ENCODE data around the gene PRKAR2B. TPM values are rescaled to one million over a fixed set of nuclear protein-coding genes. Genes with fewer than 3 reads are reported as not detected.
"Not testable (repeated sequence)": the region's sequence is repeated elsewhere in the genome, so short reads cannot be mapped to it uniquely, and the experiment has no call there.

PRKAR2B gene
- total RNA-seq, 1 donor from 2014 or later: 24.2 TPM

DNA sequence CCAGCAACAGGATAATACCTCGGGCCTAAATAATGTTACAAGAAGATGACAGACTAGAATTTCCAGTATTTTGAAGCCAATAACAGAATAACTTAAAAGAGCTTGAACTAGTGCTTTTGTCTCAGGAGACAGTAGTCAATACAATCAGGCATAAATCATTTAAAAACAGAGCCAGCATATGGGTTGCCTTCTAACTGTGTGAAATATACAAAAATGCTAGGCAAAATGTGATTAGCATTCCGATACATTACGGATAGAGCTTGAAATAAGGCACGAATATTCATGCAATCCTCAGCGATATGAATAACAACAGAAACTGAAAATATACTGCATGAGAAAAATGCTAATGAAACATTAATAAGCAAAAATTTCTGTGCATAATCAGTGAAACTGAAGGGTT lies 18.3 kb upstream of the PRKAR2B start:
- no peak for DNase-seq (ENCODE audit: extremely low read depth, low read depth, low spot score)

DNA sequence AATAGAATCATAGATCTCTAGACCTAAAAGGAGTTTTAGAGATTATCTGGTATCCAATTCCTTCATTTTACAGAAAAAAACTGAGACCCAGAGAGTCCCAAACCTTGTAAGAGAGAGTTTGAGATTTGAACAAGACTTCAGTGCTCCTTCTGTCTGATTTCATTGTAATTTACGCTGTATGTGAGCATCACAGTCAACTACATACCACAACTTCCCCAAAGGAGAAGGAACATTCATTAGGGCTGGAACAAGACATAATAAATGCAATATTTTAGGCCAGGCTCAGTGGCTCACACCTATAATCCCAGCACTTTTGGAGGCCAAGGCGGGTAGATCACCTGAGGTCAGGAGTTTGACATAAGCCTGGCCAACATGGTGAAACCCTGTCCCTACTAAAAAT lies 17.3 kb upstream of the PRKAR2B start:
- DNase-seq (ENCODE audit: extremely low read depth, low read depth, low spot score): no peak

DNA sequence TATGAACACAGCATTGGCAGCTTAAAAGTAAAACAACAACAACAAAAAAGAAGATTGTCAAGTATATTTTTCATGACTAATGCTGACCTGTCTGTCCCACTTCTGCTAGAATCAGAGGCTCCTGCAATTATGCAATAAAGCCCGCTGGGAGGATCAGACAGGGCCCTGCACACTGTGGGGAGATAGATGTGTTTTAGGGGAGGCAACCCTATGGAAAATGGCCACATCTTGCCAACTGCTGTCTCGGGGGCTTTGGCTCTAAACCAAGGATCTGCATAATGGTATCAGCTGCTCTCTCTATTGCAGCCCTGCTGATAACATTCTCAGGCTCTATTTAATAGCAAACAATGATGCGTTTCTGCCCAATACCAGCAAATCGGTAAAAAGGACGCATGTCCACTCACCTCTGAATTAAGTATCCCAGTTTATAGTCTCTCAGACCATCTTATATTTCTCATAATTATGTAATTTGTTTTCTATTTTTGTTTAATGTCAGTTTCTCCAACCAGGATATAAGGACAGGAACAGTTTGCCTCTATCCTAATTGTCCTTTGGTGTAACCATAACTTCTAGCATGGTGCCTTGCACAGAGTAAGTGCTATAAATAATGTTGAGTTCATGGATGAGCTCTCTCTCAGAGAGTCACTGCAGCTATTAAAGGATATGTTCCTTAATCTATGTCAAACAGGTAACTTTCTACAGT lies 15.3 kb upstream of the PRKAR2B start:
- DNase-seq (ENCODE audit: extremely low read depth, low read depth, low spot score): no peak

DNA sequence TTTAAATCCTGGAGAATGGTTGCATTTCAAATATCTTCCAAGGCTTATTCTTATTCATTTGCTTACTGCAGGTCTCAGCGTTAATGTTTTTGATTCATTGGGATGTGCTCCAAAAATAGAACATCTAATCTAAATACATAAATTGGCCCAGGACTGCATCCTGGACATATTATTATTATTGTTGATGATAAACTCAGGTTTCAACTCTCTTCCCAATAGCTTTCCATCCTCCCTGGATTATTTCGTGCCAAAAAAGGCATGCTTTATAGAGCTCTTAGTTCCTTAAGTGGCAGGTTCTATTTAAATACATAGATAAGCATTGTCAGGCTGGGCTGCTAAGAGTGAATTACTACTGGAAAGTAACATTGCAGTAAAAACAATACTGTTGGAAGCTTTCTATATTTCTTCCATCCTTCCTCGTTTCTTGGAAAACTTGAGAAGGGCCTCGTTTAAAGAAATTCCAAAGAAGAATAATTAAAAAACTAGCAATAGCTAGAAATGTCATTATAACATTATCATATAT lies 14.7 kb upstream of the PRKAR2B start:
- DNase-seq (ENCODE audit: extremely low read depth, low read depth, low spot score): no peak

DNA sequence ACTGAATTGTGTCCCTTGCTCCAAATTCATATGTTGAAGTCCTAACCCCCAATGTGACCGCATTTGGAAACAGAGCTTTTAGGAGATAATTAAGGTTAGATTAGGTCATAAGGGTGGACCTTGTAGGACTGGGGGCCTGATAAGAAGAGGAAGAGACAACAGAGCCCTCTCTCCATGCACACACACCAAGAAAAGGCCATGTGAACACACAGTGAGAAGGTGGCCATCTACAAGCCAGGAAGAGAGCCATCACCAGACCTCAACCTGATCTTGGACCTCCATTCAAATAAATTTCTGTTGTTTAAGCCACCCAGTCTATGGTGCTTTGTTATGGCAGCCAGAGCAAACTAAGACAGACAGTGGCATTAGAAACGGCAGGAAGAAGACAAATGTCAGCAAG lies 12.5 kb upstream of the PRKAR2B start:
- DNase-seq (ENCODE audit: extremely low read depth, low read depth, low spot score): no peak

DNA sequence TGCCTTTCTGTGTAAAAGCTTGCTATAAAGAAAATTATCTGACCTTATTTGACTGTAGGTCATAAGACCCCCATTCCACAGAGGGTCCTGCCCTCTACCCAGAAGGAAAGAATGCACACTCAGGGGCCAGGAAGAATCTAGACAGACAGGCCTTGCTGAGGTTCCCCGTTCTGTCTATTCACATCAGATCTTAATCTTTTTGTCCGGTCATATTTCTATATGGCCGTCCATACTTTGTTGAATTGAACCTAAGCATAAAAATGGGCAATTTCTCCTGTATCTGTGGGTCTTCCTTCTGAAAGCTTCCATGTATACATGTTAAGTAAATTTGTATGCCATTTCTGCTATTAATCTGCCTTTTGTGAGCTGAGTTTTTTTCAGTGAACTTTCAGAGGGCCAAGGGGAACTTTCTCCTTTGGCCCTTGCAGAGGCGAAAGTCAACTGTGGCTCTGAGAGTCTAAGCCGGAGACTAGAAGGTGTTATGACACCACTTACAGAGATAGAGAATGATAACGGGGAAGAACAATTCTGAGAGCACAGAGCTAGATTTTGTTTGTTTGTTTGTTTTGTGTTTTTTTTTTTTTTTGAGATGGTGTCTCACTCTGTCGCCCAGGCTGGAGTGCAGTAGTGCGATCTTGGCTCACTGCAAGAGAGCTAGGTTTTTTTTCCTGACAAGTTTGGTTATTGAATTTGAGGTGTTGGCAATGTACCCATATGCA lies 11.6 kb upstream of the PRKAR2B start:
- DNase-seq (ENCODE audit: extremely low read depth, low read depth, low spot score): no peak

DNA sequence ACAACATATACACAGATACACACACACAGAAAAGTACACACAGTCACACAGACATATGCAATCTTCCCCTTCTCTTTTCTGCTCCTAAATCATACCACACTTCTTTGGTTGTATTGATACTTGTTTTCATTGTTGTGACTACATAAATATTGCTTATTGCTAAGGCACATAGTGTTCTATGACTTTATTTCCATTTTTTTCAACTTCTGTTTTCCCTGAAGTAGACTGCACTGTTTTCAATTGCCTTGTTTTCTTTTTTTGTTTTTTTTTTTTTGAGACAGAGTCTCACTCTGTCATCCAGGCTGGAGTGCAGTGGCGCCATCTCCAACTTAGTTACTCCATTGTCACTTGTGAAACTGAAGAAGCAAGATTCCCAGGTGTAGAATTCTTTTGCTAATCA lies 10.0 kb upstream of the PRKAR2B start:
- DNase-seq (ENCODE audit: extremely low read depth, low read depth, low spot score): no peak

DNA sequence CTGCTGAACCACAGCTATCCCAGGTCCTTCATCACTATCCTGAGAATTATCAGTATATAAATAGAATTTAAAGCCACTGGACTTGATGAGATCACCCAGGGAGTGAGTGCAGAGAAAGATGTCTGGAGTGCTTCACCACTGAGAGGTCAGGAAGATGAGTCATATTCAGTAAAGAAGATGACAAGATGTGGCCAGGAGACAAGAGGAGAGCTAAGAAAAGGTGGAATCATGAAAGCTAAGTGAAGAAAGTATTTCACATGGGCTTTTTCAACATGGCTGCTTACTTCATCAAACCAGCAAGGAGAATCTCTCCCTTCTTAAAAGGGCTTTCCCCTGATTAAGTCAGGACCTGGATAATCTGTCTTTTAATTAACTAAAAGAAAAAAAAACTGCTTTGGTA lies 9.1 kb upstream of the PRKAR2B start:
- no peak for DNase-seq (ENCODE audit: extremely low read depth, low read depth, low spot score)

DNA sequence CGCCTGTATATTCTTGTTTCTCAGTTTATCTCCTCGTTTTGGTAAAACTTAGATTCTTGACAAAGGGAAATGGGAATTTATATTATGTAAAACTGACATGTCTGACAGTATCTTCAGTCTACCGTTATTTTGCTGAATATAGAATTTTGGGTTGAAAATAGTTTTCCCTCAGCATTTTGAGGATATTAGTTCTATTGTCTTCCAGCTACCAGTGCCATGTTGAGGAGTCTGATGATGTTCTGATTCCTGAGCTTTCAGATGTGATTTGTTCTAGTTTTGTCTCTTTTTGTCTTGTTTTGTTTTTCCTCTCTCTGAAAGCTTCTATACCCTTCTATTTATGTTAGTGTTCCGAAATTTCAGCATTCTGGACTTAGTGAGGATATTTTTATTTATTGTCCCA lies 8.0 kb upstream of the PRKAR2B start:
- no peak for DNase-seq (ENCODE audit: extremely low read depth, low read depth, low spot score)

DNA sequence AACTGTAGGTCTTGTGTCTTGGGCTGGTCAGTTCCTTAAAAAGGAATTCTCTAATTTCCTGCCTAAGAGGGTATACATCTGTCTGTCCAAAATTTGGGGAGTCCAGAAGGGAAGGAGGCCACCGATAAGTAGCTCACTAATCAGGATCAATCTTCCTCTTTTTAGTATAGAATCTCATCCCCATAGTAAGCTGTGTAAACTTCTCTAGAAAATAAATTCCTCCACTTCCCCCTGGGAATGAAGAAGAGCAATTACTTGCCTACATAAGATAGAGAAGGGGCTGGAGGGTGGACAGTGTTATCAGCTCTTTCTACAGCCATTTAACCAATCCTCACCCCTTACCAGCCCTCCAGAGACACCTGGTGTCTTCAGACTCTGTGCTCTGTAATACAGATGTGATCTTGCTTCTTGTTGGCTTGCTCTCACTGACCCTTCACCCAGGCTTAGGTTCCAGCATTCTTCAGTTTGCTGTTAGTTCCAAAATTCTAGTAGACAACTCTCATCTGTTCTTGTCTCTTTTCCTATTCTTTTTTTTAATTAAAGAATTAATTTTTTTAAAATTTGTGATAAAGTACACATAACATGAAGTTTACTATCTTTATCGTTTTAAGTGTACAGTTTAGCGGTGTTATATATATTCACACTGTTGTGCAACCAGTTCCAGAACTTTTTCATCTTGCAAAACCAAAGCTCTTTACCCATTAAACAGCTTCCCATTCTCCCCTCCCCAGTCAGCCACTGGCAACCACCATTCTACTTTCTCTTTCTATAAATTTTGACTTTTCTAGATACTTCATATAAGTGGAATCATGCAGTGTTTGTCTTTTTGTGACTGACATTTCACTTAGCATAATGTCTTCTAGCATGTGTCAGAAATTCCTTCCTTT lies 6.5 kb upstream of the PRKAR2B start:
- DNase-seq (ENCODE audit: extremely low read depth, low read depth, low spot score): no peak

DNA sequence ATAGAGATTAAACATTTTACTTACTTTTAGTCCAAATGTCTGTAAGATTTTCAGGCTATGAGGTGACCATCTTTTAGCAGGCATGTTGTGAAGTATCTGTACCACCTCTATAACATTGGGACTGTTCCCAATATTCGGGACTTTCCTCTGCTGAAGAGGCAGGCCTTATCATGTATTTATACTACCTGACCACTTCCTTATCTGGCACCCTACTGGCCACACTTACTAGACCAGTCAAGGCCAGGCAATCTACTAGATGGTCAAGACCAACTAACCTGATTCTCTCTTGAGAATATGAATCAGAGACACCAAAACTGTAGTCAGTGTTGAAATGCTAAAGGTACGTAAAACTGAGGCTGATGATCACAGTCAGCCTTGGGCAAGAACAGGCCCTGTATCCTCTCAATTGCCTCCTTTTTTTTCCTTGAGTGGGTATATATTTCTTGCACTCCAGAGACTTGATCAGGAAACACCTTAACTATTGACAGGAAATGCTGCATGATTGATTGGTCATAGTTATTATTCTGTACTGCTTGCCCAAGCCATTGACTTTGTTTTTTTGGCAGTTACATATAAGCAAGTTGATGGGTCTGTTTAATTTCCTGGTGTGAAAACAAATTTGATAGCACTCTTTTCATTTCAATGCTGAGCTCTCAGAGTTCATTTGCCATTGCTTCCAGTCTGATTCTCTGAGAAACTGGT lies 5.2 kb upstream of the PRKAR2B start:
- DNase-seq (ENCODE audit: extremely low read depth, low read depth, low spot score): no peak

DNA sequence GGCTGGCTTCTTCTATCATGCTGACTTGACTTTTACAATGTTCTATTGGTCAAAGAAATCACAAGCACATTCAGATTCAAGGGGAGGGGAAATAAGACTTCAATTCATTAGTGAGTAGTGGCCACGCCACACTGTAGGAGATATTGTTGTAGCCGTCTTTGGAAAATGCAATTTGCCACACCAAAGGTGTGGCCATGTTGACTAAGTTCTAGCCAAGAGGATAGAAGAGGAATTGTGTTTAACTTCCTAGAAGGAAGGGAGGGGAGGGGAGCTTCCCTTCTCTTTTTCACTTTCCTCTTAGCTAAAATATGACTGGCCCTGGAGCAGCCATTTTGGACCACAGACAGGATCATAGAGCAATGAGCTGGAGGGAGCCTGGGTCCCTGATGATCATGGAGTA lies 3.4 kb upstream of the PRKAR2B start:
- DNase-seq (ENCODE audit: extremely low read depth, low read depth, low spot score): no peak

DNA sequence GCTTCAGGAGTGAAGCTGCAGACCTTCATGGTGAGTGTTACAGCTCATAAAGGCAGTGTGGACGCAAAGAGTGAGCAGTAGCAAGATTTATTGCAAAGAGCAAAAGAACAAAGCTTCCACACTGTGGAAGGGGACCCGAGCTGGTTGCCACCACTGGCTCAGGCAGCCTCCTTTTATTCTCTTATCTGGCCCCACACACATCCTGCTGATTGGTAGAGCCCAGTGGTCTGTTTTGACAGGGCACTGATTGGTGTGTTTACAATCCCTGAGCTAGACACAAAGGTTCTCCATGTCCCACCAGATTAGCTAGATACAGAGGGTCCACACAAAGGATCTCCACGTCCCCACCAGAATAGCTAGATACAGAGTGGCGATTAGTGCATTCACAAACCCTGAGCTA lies 2.7 kb upstream of the PRKAR2B start:
- not testable (repeated sequence) for DNase-seq (ENCODE audit: extremely low read depth, low read depth, low spot score)

DNA sequence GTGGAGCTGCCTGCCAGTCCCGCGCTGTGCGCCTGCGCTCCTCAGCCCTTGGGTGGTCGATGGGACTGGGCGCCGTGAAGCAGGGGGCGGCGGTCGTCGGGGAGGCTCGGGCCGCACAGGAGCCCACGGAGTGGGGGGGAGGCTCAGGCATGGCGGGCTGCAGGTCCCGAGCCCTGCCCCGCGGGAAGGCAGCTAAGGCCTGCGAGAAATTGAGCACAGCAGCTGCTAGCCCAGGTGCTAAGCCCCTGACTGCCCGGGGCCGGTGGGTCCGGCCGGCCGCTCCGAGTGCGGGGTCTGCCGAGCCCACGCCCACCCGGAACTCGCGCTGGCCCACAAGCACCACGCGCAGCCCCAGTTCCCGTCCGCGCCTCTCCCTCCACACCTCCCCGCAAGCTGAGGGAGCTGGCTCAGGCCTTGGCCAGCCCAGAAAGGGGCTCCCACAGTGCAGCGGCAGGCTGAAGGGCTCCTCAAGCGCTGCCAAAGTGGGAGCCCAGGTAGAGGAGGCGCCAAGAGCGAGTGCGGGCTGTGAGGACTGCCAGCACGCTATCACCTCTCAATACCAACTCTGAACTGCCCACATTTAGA lies 2.1 kb upstream of the PRKAR2B start:
- not testable (repeated sequence) for DNase-seq (ENCODE audit: extremely low read depth, low read depth, low spot score)

DNA sequence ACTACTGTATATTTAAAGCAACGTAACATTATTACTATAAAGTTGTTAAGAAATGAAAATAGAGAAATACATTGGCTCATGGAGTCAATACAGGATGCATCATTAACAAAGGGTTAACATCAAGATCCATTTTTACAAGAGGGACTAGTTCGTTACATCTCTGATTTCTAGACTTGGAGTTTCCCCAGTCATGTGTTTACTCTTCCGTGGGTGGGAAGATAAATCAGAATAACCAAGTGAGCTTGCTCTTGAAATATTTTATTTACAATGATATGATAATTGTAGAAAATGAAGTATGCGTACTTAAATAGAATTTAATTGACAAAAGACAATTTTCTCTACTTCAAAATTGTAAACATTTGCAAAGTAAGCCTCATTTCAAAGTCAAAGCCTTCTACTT lies 1.0 kb upstream of the PRKAR2B start:
- DNase-seq (ENCODE audit: extremely low read depth, low read depth, low spot score): no peak

DNA sequence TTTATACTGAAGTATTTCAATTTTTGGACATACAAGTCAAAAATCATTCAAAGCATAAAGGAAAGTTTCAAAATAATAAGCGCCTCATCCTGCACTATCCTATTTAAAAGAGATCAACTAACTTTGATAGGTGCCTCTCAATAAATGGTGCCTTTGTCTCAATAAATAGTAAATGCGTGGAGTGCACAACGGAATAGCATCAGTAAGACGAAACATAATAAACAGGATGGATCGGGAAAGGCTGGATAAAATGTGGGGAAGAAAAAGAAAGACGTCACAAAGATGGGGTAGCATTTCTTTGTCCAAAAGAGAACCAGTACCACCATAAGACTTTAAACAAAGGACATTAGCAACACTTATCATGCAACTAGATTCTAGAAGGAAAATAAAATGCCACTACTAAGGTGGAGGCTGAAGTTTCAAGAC lies 571 bp upstream of the PRKAR2B start:
- DNase-seq (ENCODE audit: extremely low read depth, low read depth, low spot score): no peak

DNA sequence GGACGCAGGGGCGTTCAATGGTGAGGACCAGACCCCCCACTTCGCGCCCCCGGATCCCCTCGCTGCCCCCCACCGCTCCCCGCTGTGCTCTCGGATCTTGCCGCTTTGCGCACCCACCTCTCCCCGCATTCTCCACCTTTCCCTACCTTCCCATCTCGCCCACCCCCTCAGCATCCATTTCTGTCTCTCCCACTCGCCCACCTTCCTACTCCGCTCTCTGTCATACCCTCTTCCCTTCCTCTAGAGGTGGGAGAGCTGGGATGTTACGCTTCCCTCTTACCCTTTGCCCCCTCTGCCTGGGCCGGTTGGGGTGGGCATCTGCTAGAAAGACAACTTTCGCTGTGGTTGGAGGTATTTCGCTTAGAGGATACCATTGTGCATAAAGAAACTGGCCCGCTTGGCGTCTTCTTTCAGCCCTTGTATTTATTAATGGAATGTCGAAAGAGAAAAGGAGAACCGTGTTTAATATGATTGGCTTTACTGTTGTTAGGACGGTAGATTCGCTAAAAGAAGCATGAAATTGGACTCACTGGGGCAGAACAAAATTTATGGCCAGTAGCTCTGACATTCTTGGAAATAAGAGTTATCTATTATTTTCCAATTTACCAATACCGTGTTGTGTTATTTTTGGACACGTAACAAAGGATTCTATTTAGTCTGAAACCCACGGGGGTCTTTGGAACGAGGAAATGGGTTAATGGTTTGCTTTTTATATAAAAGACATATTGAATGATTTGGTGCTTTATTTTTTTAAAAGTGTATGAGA lies 873 bp downstream of the PRKAR2B start:
- no peak for DNase-seq (ENCODE audit: extremely low read depth, low read depth, low spot score)

DNA sequence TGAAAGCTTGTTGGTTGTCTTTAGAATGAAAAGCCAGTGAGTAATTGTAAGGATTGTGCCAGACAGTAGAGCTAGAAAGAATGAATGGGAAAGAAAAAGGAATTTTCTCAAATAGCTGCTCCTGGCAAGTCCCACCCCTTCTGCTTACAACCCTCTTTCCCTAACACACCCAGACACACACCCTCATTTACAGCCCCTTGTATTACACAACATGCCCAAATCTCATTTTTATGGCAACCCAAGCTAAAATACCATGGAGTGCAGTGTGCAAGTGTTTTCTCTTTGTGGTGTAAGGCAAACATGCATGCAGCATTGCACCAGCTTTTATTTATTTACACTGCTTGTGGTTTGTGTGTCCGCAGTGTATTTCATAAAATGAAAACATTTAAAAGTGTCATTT lies 1.5 kb downstream of the PRKAR2B start:
- DNase-seq (ENCODE audit: extremely low read depth, low read depth, low spot score): no peak

DNA sequence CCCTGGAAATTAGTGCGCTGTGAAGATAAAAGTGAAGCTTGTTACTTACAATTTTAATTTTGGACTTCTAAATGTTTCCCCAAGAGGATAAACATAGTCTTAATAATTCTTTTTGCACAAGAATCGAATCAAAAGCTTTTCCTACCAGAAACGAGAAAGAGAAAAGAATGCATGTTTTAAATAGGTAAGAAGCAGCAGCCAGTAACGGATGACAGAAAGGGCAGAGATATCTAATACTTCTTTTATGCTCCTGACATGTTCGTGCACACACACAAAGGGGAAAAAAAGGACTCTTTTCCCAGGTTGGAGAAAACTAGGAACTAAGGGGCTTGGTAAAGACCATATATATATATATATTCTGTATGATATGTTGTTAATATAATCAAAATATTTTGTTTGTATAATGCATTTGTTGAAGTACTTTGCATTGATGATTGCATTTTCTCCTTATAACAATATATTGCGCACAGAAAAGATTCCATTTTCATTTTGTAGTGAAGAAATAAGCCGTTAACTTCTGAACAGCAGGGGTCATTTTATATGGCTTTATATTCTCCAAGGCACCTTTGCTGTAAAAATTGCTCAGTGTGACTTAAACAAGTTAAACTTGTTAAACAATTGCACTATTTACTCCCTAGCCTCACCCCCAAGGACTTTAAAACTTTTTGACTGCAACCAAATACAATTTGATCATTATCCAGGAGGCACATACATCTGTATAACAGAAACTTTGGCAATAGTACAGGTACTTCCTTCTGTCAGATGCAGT lies 2.2 kb downstream of the PRKAR2B start:
- no peak for DNase-seq (ENCODE audit: extremely low read depth, low read depth, low spot score)

All from glomerular endothelial cell (primary cell).